ENCODE measurements around the gene ATP2C2.

ATP2C2 gene

DNA sequence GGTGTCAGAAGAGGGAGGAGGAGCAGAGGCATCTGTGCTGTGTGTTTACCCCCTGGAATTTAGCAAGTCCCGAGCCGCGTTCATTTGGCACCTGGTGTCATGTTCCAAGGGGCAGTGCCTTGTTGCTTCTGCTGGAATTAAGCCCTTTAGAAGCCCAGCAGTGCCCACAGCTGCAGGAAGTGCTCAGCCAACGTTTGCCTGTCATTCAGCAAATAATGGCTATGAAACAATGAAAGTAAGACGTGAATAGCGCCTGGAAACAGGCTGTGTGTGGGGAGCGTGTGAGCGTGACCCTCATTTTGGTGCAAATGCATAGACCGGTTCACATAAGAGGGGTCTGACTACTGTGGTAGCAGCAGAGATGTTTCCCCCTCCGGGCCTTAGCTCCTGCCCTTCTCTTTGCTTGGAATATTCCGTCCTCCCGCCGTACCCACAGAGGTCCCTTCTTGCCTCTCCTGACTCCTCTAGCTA, 5.8 kb upstream of the ATP2C2 start:
- ATAC-seq (ENCODE audit: insufficient read depth, low read depth) (no peak), DNase-seq (no peak)
- Histone ChIP-seq H2AFZ (ENCODE audit: low read depth, low read length) (no peak overlapping the region), H3K9me3 (ENCODE audit: insufficient read depth, low read length, severe bottlenecking) (no peaks in the 10 kb centered on the region), H3K79me2 (ENCODE audit: insufficient read depth, low read length) (no peaks in the 10 kb centered on the region), H4K20me1 (ENCODE audit: insufficient read depth, low read length) (no peaks in the 10 kb centered on the region), H3K36me3 (ENCODE audit: insufficient read depth, low read length) (no peaks in the 10 kb centered on the region), H3K9ac (ENCODE audit: low read depth, low read length) (no peak overlapping the region), H3K4me3 (ENCODE audit: low read depth in 1 of 2, low read length in 2 of 2) (no peak overlapping the region), H3K4me1 (ENCODE audit: insufficient read depth, low read length) (peaks cover 9% of the 10 kb centered on the region), H3K27me3 (ENCODE audit: insufficient read depth, low read length, poor library complexity) (no peaks in the 10 kb centered on the region), H3K4me2 (ENCODE audit: insufficient read depth, low read length) (no peak overlapping the region), H3K27ac (ENCODE audit: low read length) (no peak overlapping the region)
- no peak for TF ChIP-seq EZH2 (IDR thresholded peaks at IDR 0.05; ENCODE audit: borderline replicate concordance, low read depth, low read length, severe bottlenecking)
- TF ChIP-seq, protein P1, sequence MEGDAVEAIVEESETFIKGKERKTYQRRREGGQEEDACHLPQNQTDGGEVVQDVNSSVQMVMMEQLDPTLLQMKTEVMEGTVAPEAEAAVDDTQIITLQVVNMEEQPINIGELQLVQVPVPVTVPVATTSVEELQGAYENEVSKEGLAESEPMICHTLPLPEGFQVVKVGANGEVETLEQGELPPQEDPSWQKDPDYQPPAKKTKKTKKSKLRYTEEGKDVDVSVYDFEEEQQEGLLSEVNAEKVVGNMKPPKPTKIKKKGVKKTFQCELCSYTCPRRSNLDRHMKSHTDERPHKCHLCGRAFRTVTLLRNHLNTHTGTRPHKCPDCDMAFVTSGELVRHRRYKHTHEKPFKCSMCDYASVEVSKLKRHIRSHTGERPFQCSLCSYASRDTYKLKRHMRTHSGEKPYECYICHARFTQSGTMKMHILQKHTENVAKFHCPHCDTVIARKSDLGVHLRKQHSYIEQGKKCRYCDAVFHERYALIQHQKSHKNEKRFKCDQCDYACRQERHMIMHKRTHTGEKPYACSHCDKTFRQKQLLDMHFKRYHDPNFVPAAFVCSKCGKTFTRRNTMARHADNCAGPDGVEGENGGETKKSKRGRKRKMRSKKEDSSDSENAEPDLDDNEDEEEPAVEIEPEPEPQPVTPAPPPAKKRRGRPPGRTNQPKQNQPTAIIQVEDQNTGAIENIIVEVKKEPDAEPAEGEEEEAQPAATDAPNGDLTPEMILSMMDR (IDR thresholded peaks at IDR 0.05; ENCODE audit: borderline replicate concordance, extremely low read depth, low read length, poor library complexity, severe bottlenecking) = no peak

- ATAC-seq (ENCODE audit: insufficient read depth, low read depth) = no peak
- no peaks in the 10 kb centered on the region for H3K79me2 ChIP-seq (ENCODE audit: insufficient read depth, low read length)
- no peaks in the 10 kb centered on the region for H4K20me1 ChIP-seq (ENCODE audit: insufficient read depth, low read length)
- no peak overlapping the region for H2AFZ ChIP-seq (ENCODE audit: low read depth, low read length)
- no peaks in the 10 kb centered on the region for H3K4me1 ChIP-seq (ENCODE audit: insufficient read depth, low read length)
- H3K9ac ChIP-seq (ENCODE audit: low read depth, low read length) = no peak overlapping the region
- H3K4me3 ChIP-seq (ENCODE audit: low read depth in 1 of 2, low read length in 2 of 2) = no peak overlapping the region
- no peaks in the 10 kb centered on the region for H3K36me3 ChIP-seq (ENCODE audit: insufficient read depth, low read length)
- DNase-seq = no peak
- no peaks in the 10 kb centered on the region for H3K27me3 ChIP-seq (ENCODE audit: insufficient read depth, low read length, poor library complexity)
- no peak for TF ChIP-seq EZH2 (IDR thresholded peaks at IDR 0.05; ENCODE audit: borderline replicate concordance, low read depth, low read length, severe bottlenecking)
- TF ChIP-seq, protein P1 (IDR thresholded peaks at IDR 0.05; ENCODE audit: borderline replicate concordance, extremely low read depth, low read length, poor library complexity, severe bottlenecking) = no peak
- H3K4me2 ChIP-seq (ENCODE audit: insufficient read depth, low read length) = no peak overlapping the region
- H3K9me3 ChIP-seq (ENCODE audit: insufficient read depth, low read length, severe bottlenecking) = no peaks in the 10 kb centered on the region
- no peak overlapping the region for H3K27ac ChIP-seq (ENCODE audit: low read length)
These were observed 2.1 kb upstream of the ATP2C2 start for GRCh38 chr16:84366208-84366607.

- Histone ChIP-seq H3K79me2 (ENCODE audit: insufficient read depth, low read length) (no peaks in the 10 kb centered on the region), H3K4me2 (ENCODE audit: insufficient read depth, low read length) (no peak overlapping the region), H3K4me3 (ENCODE audit: low read depth in 1 of 2, low read length in 2 of 2) (no peak overlapping the region), H3K36me3 (ENCODE audit: insufficient read depth, low read length) (no peaks in the 10 kb centered on the region), H2AFZ (ENCODE audit: low read depth, low read length) (no peak overlapping the region), H3K9me3 (ENCODE audit: insufficient read depth, low read length, severe bottlenecking) (no peaks in the 10 kb centered on the region), H4K20me1 (ENCODE audit: insufficient read depth, low read length) (no peaks in the 10 kb centered on the region), H3K9ac (ENCODE audit: low read depth, low read length) (no peak overlapping the region), H3K4me1 (ENCODE audit: insufficient read depth, low read length) (no peaks in the 10 kb centered on the region), H3K27me3 (ENCODE audit: insufficient read depth, low read length, poor library complexity) (peaks cover 3% of the 10 kb centered on the region), H3K27ac (ENCODE audit: low read length) (no peak overlapping the region)
- TF ChIP-seq, protein P1 (IDR thresholded peaks at IDR 0.05; ENCODE audit: borderline replicate concordance, extremely low read depth, low read length, poor library complexity, severe bottlenecking) = no peak
- no peak for TF ChIP-seq EZH2 (IDR thresholded peaks at IDR 0.05; ENCODE audit: borderline replicate concordance, low read depth, low read length, severe bottlenecking)
- DNase-seq = no peak
- ATAC-seq (ENCODE audit: insufficient read depth, low read depth) = no peak
These were observed 1.0 kb upstream of the ATP2C2 start for GRCh38 chr16:84367297-84367680.
